Fibroblast of skin of left quadriceps (primary cell): ENCODE results near the gene GP9.

Experiments
- DNase-seq, 2 experiments: peaks; one replicate each; pipeline ENCODE4 v3.0.0-alpha.2; 2013; ENCODE audit warnings: low read depth in 2 of 2

Gene GP9

GRCh38 chr3:129060276-129061022, at the start of gene GP9:
GP9 (plus strand) TSS chr3:129060779; CDS start chr3:129061740, 961 bp downstream.
- DNase-seq: no peak

- DNase-seq: no peak
Measured at GRCh38 chr3:129013491-129013891, 47.1 kb upstream of the GP9 start.

GRCh38 chr3:129014148-129014547, 46.4 kb upstream of the GP9 start:
- DNase-seq: no peak

- DNase-seq: no peak
Measured at GRCh38 chr3:129014793-129015345, 45.7 kb upstream of the GP9 start.

GRCh38 chr3:129015388-129016105, 45.0 kb upstream of the GP9 start:
- DNase-seq: no peak

- no peak for DNase-seq
Measured at GRCh38 chr3:129016356-129016719, 44.2 kb upstream of the GP9 start.

- DNase-seq: no peak
Measured at GRCh38 chr3:129016720-129017483, 43.7 kb upstream of the GP9 start.

- no peak for DNase-seq
Measured at GRCh38 chr3:129017484-129017899, 43.1 kb upstream of the GP9 start.

- DNase-seq: no peak
Measured at GRCh38 chr3:129018271-129018670, 42.3 kb upstream of the GP9 start.

- DNase-seq: no peak
Measured at GRCh38 chr3:129018751-129019150, 41.8 kb upstream of the GP9 start.

GRCh38 chr3:129019266-129019665, 41.3 kb upstream of the GP9 start:
- DNase-seq: no peak

GRCh38 chr3:129020691-129021090, 39.9 kb upstream of the GP9 start:
- DNase-seq: no peak

GRCh38 chr3:129021140-129021551, 39.4 kb upstream of the GP9 start:
- no peak for DNase-seq

GRCh38 chr3:129022114-129023007, 38.2 kb upstream of the GP9 start:
- no peak for DNase-seq

- no peak for DNase-seq
Measured at GRCh38 chr3:129023008-129023358, 37.6 kb upstream of the GP9 start.

GRCh38 chr3:129023909-129024308, 36.7 kb upstream of the GP9 start:
- no peak for DNase-seq

GRCh38 chr3:129025108-129025507, 35.5 kb upstream of the GP9 start:
- DNase-seq: no peak

- no peak for DNase-seq
Measured at GRCh38 chr3:129025691-129026435, 34.7 kb upstream of the GP9 start.

GRCh38 chr3:129026728-129027543, 33.6 kb upstream of the GP9 start:
- peak; percentile 31 to 41 for DNase-seq

- DNase-seq: no peak
Measured at GRCh38 chr3:129027544-129027880, 33.1 kb upstream of the GP9 start.
